SU-DHL-6 (cell line): ENCODE results near the gene BLACAT1.

Experiments used
- H2AFZ ChIP-seq: fragments of 200-600 bp; sonication (generic); 2 replicates; pipeline ENCODE4 v1.6.1; 2014; ENCODE audit warnings: low read depth, mild to moderate bottlenecking, moderate library complexity, mixed read lengths, antibody characterized with exemption, low read length; ENCODE audit not compliant: severe bottlenecking
- H3F3A ChIP-seq: fragments of 200-600 bp; shearing (Covaris generic); 2 replicates; pipeline ENCODE4 v1.6.0; 2016; ENCODE audit warnings: antibody characterized with exemption, mild to moderate bottlenecking; ENCODE audit not compliant: insufficient read depth
- H3K27ac ChIP-seq: fragments of 200-600 bp; sonication (generic); 2 replicates; pipeline ENCODE4 v1.5.1; 2016; ENCODE audit warnings: low read depth, mild to moderate bottlenecking, low read length, moderate library complexity, mixed read lengths
- H3K27me3 ChIP-seq: fragments of 200-600 bp; sonication (generic), shearing (Covaris generic); 2 replicates; pipeline ENCODE4 v1.6.0; 2014; ENCODE audit warnings: mild to moderate bottlenecking, low read length
- H3K36me3 ChIP-seq: fragments of 200-600 bp; sonication (generic); 2 replicates; pipeline ENCODE4 v1.6.1; 2014; ENCODE audit warnings: mild to moderate bottlenecking, low read length, mixed read lengths
- H3K4me2 ChIP-seq: fragments of 300-600, 200-600 bp; shearing (Covaris generic), sonication (generic); 2 replicates; pipeline ENCODE4 v1.6.0; 2014; ENCODE audit warnings: low read length, low read depth, mild to moderate bottlenecking; ENCODE audit not compliant: poor library complexity, severe bottlenecking
- H3K4me3 ChIP-seq: fragments of 200-600 bp; sonication (generic); 2 replicates; pipeline ENCODE4 v1.5.1; 2014; ENCODE audit warnings: antibody characterized with exemption, low read length, mild to moderate bottlenecking, mixed read lengths; ENCODE audit not compliant: insufficient read depth, poor library complexity, severe bottlenecking
- H3K79me2 ChIP-seq: fragments of 200-600 bp; sonication (generic); 2 replicates; pipeline ENCODE4 v1.6.1; 2014; ENCODE audit warnings: mild to moderate bottlenecking, low read length, moderate library complexity; ENCODE audit not compliant: insufficient read depth
- H3K9ac ChIP-seq: fragments of 200-600 bp; sonication (generic); 2 replicates; pipeline ENCODE4 v1.7.0; 2014; ENCODE audit warnings: mild to moderate bottlenecking, low read length
- H3K9me2 ChIP-seq: fragments of 200-600 bp; sonication (generic); replicated peaks from 2 replicates; pipeline ENCODE4 v1.6.1; 2014; ENCODE audit warnings: low read length; ENCODE audit not compliant: insufficient read depth
- H3K9me3 ChIP-seq: fragments of 200-600 bp; sonication (generic); 2 replicates; pipeline ENCODE4 v1.6.1; 2014; ENCODE audit warnings: low read length, mixed read lengths; ENCODE audit not compliant: insufficient read depth
- H4K20me1 ChIP-seq: fragments of 200-600 bp; sonication (generic); 2 replicates; pipeline ENCODE4 v1.6.1; 2014; ENCODE audit warnings: low read depth, mild to moderate bottlenecking, antibody characterized with exemption, low read length, moderate library complexity, mixed read lengths
- CTCF ChIP-seq: fragments of 200-600 bp; sonication (generic); IDR thresholded peaks from one replicate; pipeline ENCODE4 v1.5.1; 2017; ENCODE audit warnings: antibody characterized with exemption, mild to moderate bottlenecking, low read length, moderate library complexity; ENCODE audit not compliant: insufficient read depth, poor library complexity, severe bottlenecking
- EZH2phosphoT487 ChIP-seq: fragments of 200-600 bp; sonication (generic), shearing (Covaris generic); conservative IDR thresholded peaks from 2 replicates; pipeline ENCODE4 v1.6.1; 2018; ENCODE audit warnings: mild to moderate bottlenecking, antibody characterized with exemption, low read length, moderate library complexity, mixed read lengths

BLACAT1 gene

DNA sequence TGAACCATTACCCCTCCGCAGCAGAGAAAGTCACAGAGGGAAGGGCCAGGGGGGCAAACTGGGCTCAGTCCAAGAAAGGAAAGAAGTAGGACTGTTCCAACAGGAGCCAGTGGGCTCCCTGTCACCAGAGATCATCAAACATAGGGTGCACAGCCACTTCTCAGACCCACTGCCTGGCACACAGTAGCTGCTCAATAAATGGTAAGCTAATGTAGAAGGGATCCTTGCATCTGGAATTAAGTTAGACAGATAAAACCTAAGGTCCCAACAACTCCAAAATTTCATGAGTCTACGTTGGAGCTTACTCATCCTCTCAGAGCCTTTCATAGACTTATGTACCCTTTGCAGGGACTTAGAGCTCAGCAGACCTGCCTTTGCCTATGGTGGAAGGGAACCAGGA, 3.5 kb downstream of the BLACAT1 start:
- H3K9me2 ChIP-seq = no peaks in the 10 kb centered on the region
- H3K36me3 ChIP-seq = no peaks in the 10 kb centered on the region
- no peak overlapping the region for H3K4me2 ChIP-seq
- H3K27me3 ChIP-seq = no peaks in the 10 kb centered on the region
- no peaks in the 10 kb centered on the region for H4K20me1 ChIP-seq
- no peaks in the 10 kb centered on the region for H3K79me2 ChIP-seq
- no peaks in the 10 kb centered on the region for H3K9me3 ChIP-seq
- H2AFZ ChIP-seq = no peak overlapping the region
- H3F3A ChIP-seq = no peaks in the 10 kb centered on the region
- H3K27ac ChIP-seq = no peak overlapping the region
- no peak for TF ChIP-seq EZH2phosphoT487
- TF ChIP-seq CTCF = no peak
- H3K9ac ChIP-seq = no peak overlapping the region
- no peak overlapping the region for H3K4me3 ChIP-seq

DNA sequence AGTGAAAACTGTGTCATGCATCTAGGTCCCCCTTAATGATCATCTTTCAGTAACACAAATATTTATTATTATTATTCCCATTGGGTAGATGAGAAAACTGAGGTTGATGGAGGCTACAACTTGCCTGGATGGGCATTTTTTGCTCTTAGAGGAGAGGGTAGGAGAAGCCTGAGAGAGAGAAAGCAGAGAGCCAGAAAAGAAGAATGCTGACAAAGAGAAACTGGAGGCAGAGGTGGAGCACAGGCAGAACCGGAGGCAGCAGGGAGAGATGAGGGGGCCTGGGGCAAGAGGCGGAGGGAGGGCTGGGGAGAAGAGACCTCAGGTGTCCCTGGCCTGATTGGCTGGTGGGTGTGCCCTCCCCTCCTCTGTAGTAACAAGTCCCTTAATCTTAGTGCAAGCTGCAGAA, 4.1 kb downstream of the BLACAT1 start:
- Histone ChIP-seq H3K36me3 (no peaks in the 10 kb centered on the region), H3K9me3 (no peaks in the 10 kb centered on the region), H3K4me2 (no peak overlapping the region), H4K20me1 (no peaks in the 10 kb centered on the region), H2AFZ (no peak overlapping the region), H3K4me3 (no peak overlapping the region), H3K27me3 (no peaks in the 10 kb centered on the region), H3K27ac (no peak overlapping the region), H3K79me2 (no peaks in the 10 kb centered on the region), H3K9me2 (no peaks in the 10 kb centered on the region), H3F3A (no peaks in the 10 kb centered on the region), H3K9ac (no peak overlapping the region)
- no peak for TF ChIP-seq CTCF
- TF ChIP-seq EZH2phosphoT487 = no peak

GRCh38 chr1:205451202-205451601, 4.6 kb downstream of the BLACAT1 start:
- Histone ChIP-seq H3K27me3 (no peaks in the 10 kb centered on the region), H3K4me2 (no peak overlapping the region)

More at GRCh38 chr1:205451202-205451601, 4.6 kb downstream of the BLACAT1 start:
- TF ChIP-seq CTCF = no peak
- TF ChIP-seq EZH2phosphoT487 = no peak
- no peak overlapping the region for H3K27ac ChIP-seq
- no peaks in the 10 kb centered on the region for H3K9me3 ChIP-seq
- H3K36me3 ChIP-seq = no peaks in the 10 kb centered on the region
- no peaks in the 10 kb centered on the region for H4K20me1 ChIP-seq
- H3K79me2 ChIP-seq = no peaks in the 10 kb centered on the region
- H3F3A ChIP-seq = no peaks in the 10 kb centered on the region
- no peak overlapping the region for H3K9ac ChIP-seq
- no peaks in the 10 kb centered on the region for H3K9me2 ChIP-seq
- H2AFZ ChIP-seq = no peak overlapping the region
- no peak overlapping the region for H3K4me3 ChIP-seq
